IPS-NIHi7 (cell line): Measurements from ENCODE around the gene SDCCAG8.

Source experiments
- DNase-seq: peaks from one replicate; pipeline ENCODE4 v3.0.0; 2012; ENCODE audit warnings: mixed read lengths; ENCODE audit errors: extremely low spot score

The SDCCAG8 gene

DNA sequence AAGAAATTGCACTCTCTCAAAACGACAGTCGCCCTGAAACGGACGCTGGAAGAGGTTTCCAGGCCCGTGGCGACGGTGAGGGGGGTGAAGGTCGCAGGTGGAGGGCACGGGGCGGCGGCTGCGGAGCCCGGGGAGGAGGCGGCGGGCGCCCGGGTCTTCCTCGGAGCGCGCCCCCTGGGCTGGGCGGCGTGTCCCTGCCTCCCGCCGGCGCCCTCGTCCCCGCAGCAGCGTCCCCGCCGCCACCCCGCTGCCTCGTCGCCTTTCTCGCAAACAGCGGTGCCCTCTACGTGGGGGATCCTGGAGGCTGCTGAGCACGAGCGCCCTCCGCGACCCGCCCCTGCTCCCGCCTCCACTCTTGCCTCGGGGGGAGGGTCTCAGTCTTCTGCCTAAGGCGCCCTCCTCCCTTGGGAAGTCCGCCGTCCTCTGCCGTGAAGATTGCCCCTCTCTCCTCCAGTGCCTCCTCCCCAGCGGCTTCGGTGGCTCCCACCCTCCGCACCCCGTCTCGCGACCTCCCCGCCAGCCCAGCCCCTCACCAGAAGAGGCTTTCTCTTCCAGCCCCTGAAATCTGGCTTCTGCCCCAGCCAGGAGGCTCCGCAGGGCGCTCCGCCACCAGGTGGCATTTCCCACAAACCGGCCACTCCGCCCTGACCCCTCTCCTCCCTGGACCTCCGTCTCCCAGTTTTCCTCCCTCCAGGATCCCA is 227.4 kb downstream of the SDCCAG8 start:
- DNase-seq, result peak; percentile 66

GRCh38 chr1:243483952-243484351 is 228.1 kb downstream of the SDCCAG8 start:
- DNase-seq, result no peak

GRCh38 chr1:243487036-243487648 is 231.3 kb downstream of the SDCCAG8 start:
- DNase-seq, result no peak

- peak; percentile 76 for DNase-seq
Measured at GRCh38 chr1:243487649-243488227, 231.9 kb downstream of the SDCCAG8 start.

DNA sequence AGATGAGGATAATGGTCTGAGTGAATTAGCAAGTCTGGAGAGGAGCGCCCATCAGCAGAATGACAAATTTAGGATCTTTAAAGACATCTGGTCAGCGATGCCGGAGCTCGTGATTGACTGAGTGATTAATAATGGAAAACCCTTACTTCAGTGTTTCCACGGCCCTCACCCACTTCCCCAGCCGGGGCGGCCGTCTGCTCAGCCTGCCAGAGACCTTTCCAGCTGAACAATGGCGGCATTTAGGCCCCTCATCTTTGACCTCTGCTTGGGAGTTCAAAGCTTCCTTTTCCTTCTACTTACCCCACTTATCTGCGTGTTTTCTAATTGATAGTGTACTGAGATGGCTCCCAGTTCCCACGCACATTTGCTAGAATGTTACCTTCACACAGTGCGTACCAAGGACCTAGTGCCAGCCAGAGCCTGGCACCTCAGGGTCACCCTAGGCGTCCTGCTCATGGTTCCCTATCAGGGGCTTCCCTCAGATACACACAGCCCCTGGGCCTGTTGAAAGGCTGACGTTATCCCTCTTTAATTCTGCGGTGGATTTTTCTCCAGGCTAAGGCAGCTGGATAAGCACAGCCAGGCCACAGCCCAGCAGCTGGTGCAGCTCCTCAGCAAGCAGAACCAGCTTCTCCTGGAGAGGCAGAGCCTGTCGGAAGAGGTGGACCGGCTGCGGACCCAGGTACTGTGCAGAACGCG is 232.8 kb downstream of the SDCCAG8 start:
- DNase-seq, result no peak

GRCh38 chr1:243489158-243489527 is 233.3 kb downstream of the SDCCAG8 start:
- DNase-seq, result no peak

DNA sequence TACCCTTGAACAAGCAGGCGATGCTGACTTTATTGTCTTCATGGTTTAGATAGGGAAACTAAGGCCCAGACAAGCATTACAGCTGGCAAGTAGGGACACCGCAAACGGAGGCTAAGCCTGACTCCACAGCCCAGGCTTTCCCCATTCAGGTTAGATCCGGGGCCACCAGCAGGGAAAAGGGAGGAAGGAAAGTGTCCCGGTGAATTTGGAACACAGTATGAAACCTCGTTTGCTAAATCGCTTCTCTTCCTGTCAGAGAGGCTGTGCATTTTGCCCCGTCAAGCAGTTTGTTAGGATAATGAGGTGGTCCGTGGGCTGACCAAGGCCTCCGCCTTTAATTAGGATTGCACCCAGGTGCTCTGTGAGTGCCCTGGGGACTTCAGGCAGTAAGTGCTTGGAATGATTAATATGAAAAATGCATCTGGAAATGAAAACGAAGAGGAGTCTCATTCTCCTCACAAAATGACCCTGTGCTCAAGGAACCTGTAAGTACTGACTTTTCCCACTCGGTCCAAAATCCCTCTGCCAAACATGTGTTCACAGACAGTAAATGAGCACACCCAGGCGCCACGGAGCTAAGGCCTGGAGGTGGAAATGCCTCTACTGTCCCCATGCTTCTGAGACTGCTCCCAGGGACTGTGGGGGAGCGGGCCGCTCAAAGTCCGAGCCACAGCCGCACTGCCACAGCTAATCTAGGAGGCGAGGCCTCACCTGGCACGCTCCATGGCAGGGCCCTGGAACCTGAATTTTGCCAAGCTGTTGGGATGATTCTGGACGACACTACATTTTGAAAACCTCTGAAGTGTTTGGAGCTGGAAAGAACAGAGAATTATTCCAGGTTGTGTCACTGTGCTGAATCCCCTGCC is 234.1 kb downstream of the SDCCAG8 start:
- DNase-seq, result no peak

- peak; percentile 56 for DNase-seq
Measured at GRCh38 chr1:243490748-243491686, 235.2 kb downstream of the SDCCAG8 start.

GRCh38 chr1:243493156-243494129 is 237.6 kb downstream of the SDCCAG8 start:
- no peak for DNase-seq

GRCh38 chr1:243494741-243495431 is 239.0 kb downstream of the SDCCAG8 start:
- no peak for DNase-seq

GRCh38 chr1:243495442-243496186 is 239.8 kb downstream of the SDCCAG8 start:
- no peak for DNase-seq

GRCh38 chr1:243496187-243496646 is 240.4 kb downstream of the SDCCAG8 start:
- no peak for DNase-seq

DNA sequence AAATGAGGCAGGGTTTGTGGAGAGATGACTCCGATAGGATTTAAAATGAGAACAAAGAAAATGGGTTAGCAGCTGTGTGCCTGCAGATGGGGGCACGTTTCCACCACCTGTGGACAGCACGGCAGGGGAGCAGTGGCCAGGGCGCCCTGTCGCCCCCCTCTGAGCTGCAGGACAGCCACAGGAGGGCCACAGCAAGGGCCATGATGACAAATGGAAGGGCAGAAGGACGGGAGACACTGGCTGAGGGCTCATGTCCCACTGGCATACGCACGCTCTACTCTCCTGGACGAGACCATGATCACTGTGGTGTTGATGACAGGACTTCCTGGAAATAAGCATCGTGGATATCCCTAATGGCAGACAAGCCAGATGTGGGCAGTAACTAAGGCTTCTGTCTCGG is 241.0 kb downstream of the SDCCAG8 start:
- DNase-seq, result no peak

- no peak for DNase-seq
Measured at GRCh38 chr1:243497939-243498681, 242.3 kb downstream of the SDCCAG8 start.

DNA sequence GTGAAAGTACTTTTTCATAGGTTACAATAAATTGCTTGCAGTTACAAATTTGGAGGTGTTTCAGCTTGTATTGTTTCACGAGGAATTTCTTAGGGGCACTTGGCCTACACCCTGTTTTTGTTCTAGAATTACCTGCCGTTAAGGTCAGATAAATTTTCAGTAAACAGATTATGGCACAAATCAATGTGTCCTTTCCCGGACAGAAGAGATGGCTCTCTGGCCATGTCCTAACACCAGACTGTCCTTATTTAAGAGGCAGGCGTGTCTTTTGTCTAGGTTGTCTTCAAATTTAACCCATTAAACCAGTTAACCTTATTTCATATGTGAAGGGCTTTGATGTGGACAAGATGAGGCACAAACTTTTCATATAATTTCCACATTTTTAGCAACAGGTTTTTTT is 243.4 kb downstream of the SDCCAG8 start:
- no peak for DNase-seq

DNA sequence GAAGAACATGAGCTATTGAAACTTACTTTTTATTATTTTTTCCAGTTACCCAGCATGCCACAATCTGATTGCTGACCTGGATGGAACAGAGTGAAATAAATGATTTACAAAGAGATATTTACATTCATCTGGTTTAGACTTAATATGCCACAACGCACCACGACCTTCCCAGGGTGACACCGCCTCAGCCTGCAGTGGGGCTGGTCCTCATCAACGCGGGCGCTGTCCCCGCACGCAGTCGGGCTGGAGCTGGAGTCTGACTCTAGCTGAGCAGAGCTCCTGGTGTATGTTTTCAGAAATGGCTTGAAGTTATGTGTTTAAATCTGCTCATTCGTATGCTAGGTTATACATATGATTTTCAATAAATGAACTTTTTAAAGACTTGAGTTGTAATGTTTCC is 243.9 kb downstream of the SDCCAG8 start:
- no peak for DNase-seq

DNA sequence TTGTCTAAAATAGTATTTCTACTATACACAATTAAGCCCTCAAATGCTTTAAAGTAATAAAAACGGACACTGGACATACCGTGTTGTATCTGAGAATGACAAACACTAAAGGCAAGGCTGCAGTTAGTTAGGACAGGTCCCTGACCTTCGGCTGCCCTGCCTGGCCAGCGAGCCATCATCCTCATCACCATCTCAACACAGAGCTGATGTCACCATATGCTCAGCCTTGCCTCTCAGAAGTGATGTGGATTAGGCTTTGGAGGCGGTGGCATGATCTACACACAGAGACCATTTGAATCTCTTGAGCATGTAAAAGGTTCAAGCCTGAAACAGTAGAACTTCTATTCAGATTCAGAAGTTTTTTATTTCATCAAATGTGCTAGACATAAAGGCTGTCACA is 244.7 kb downstream of the SDCCAG8 start:
- no peak for DNase-seq
